Peyer's patch (tissue), 4 donors: ENCODE measurements around the gene AR. TPM values are rescaled to one million over a fixed set of nuclear protein-coding genes. Genes with fewer than 3 reads are reported as not detected.

Source experiments
- DNase-seq, 3 donors: peaks; one replicate each; pipeline ENCODE4 v3.0.0-alpha.2; 2017 to 2019
- H3K27ac ChIP-seq, 4 donors: fragments of 200-600 bp; sonication (generic); one replicate each; pipeline ENCODE4 v1.5.1; 2016 to 2019
- H3K27me3 ChIP-seq, 2 donors: fragments of 200-600 bp; sonication (generic); one replicate each; pipeline ENCODE4 v1.5.1; 2019
- H3K36me3 ChIP-seq, 3 donors: fragments of 200-600 bp; sonication (generic); one replicate each; pipeline ENCODE4 v1.5.1; 2016 to 2019
- H3K4me1 ChIP-seq, 4 donors: fragments of 200-600 bp; sonication (generic); one replicate each; pipeline ENCODE4 v1.5.1; 2016 to 2019
- H3K4me3 ChIP-seq, 4 donors: fragments of 200-600 bp; sonication (generic); 1 replicate in 3 of 4; 2 replicates in 1 of 4; pipeline ENCODE4 v1.5.1; 2016 to 2019; ENCODE audit warnings: mild to moderate bottlenecking in 1 of 4
- H3K9me3 ChIP-seq, 4 donors: fragments of 200-600 bp; sonication (generic); one replicate each; pipeline ENCODE4 v1.5.1; 2016 to 2019; ENCODE audit warnings: mild to moderate bottlenecking in 1 of 4
- CTCF ChIP-seq, 6 experiments: fragments of 450-650 bp in 4 of 6; fragments of 200-600 bp in 2 of 6; sonication (generic) in 1 of 6; IDR thresholded peaks; one replicate each; pipeline ENCODE4 v1.5.1; 2017 to 2019; ENCODE audit warnings: antibody characterized with exemption in 6 of 6, mild to moderate bottlenecking in 3 of 6, moderate library complexity in 1 of 6
- POLR2A ChIP-seq, 2 donors: fragments of 450-650 bp; IDR thresholded peaks; one replicate each; pipeline ENCODE4 v1.5.1; 2017; ENCODE audit warnings: antibody characterized with exemption in 2 of 2, mild to moderate bottlenecking in 2 of 2, moderate library complexity in 2 of 2
- total RNA-seq, 4 donors: library from RNA; depleted of rRNA; stranded (reverse); fragments of >200 nt; gene quantifications; one replicate each; pipeline ENCODE4 v1.1.0, GENCODE V29; 2016

Gene AR
- total RNA-seq, 4 donors from 2014 or later = 0.70 to 2.5 (median 1.2) TPM

- no peaks in the 10 kb centered on the region for H3K9me3 ChIP-seq
- TF ChIP-seq CTCF (IDR thresholded peaks at IDR 0.05) (no peak), POLR2A (IDR thresholded peaks at IDR 0.05) (no peak)
- no peaks in the 10 kb centered on the region for H3K27me3 ChIP-seq
- H3K4me3 ChIP-seq = no peak overlapping the region
- H3K36me3 ChIP-seq = no peaks in the 10 kb centered on the region
- no peak for DNase-seq
- H3K4me1 ChIP-seq = no peaks in the 10 kb centered on the region
- no peak overlapping the region for H3K27ac ChIP-seq
Measured at GRCh38 chrX:67568769-67569168, 24.9 kb downstream of the AR start.

GRCh38 chrX:67570839-67571238, 27.0 kb downstream of the AR start:
- H3K9me3 ChIP-seq = no peaks in the 10 kb centered on the region
- TF ChIP-seq POLR2A (IDR thresholded peaks at IDR 0.05) (no peak), CTCF (IDR thresholded peaks at IDR 0.05) (no peak)
- H3K27ac ChIP-seq = no peak overlapping the region
- no peaks in the 10 kb centered on the region for H3K4me1 ChIP-seq
- no peaks in the 10 kb centered on the region for H3K27me3 ChIP-seq
- no peaks in the 10 kb centered on the region for H3K36me3 ChIP-seq
- H3K4me3 ChIP-seq = no peak overlapping the region
- DNase-seq = no peak

- Histone ChIP-seq H3K4me1 (no peaks in the 10 kb centered on the region), H3K27ac (no peak overlapping the region), H3K36me3 (no peaks in the 10 kb centered on the region), H3K9me3 (no peaks in the 10 kb centered on the region), H3K27me3 (no peaks in the 10 kb centered on the region), H3K4me3 (no peak overlapping the region)
- TF ChIP-seq POLR2A (IDR thresholded peaks at IDR 0.05) = no peak
- TF ChIP-seq CTCF (IDR thresholded peaks at IDR 0.05) = no peak
- no peak for DNase-seq
Measured at GRCh38 chrX:67574696-67575095, 30.9 kb downstream of the AR start.

- H3K27me3 ChIP-seq = no peaks in the 10 kb centered on the region
- no peaks in the 10 kb centered on the region for H3K4me1 ChIP-seq
- H3K27ac ChIP-seq = no peak overlapping the region
- no peak overlapping the region for H3K4me3 ChIP-seq
- no peak for DNase-seq
- TF ChIP-seq CTCF (IDR thresholded peaks at IDR 0.05) = no peak
- no peak for TF ChIP-seq POLR2A (IDR thresholded peaks at IDR 0.05)
- H3K9me3 ChIP-seq = no peaks in the 10 kb centered on the region
- H3K36me3 ChIP-seq = no peaks in the 10 kb centered on the region
Measured at GRCh38 chrX:67582436-67582835, 38.6 kb downstream of the AR start.

GRCh38 chrX:67583171-67583570, 39.4 kb downstream of the AR start:
- TF ChIP-seq CTCF (IDR thresholded peaks at IDR 0.05) (no peak), POLR2A (IDR thresholded peaks at IDR 0.05) (no peak)

GRCh38 chrX:67585401-67585800, 41.6 kb downstream of the AR start:
- DNase-seq = no peak
- TF ChIP-seq CTCF (IDR thresholded peaks at IDR 0.05) (no peak), POLR2A (IDR thresholded peaks at IDR 0.05) (no peak)
- H3K4me1 ChIP-seq = no peaks in the 10 kb centered on the region
- H3K27ac ChIP-seq = no peak overlapping the region
- H3K9me3 ChIP-seq = no peaks in the 10 kb centered on the region
- no peaks in the 10 kb centered on the region for H3K27me3 ChIP-seq
- no peaks in the 10 kb centered on the region for H3K36me3 ChIP-seq
- H3K4me3 ChIP-seq = no peak overlapping the region

More at GRCh38 chrX:67583171-67583570, 39.4 kb downstream of the AR start:
- Histone ChIP-seq H3K9me3 (no peaks in the 10 kb centered on the region), H3K36me3 (no peaks in the 10 kb centered on the region), H3K27me3 (no peaks in the 10 kb centered on the region), H3K27ac (no peak overlapping the region), H3K4me1 (no peaks in the 10 kb centered on the region), H3K4me3 (no peak overlapping the region)
- no peak for DNase-seq
